ENCODE results near the gene ITGB7.

- TF ChIP-seq CTCF (IDR thresholded peaks at IDR 0.05) = no peak
- no peak for TF ChIP-seq EZH2 (IDR thresholded peaks at IDR 0.05)
- no peak for TF ChIP-seq EZH2phosphoT487 (IDR thresholded peaks at IDR 0.05)
Measured at GRCh38 chr12:53220694-53221202, 13.7 kb upstream of the ITGB7 start.
